ENCODE results near the gene MTAP. TPM values are rescaled to one million over a fixed set of nuclear protein-coding genes. Genes with fewer than 3 reads are reported as not detected.

MTAP gene
- total RNA-seq, 4 donors from 2014 or later, result 13.3 to 40.3 (median 27.3) TPM

- no peak for TF ChIP-seq CTCF (IDR thresholded peaks at IDR 0.05)
- TF ChIP-seq POLR2A (IDR thresholded peaks at IDR 0.05), result peak in 1 of 2 donors; percentile 15
- Histone ChIP-seq H3K9me3 (no peaks in the 10 kb centered on the region), H3K4me3 (no peak overlapping the region), H3K27me3 (no peaks in the 10 kb centered on the region), H3K27ac (peak overlapping the region in 2 of 4 donors; percentile 35 to 66), H3K4me1 (peaks cover 0 to 19% (median 0%) of the 10 kb centered on the region in 4 donors), H3K36me3 (peaks cover 0 to 13% (median 0%) of the 10 kb centered on the region in 3 donors)
- peak in 1 of 3 donors; percentile 65 for DNase-seq
Measured at GRCh38 chr9:21853414-21853813, 51.0 kb downstream of the MTAP start.

- H3K9me3 ChIP-seq, result no peaks in the 10 kb centered on the region
- no peak overlapping the region for H3K4me3 ChIP-seq
- no peak for DNase-seq
- peaks cover 0 to 19% (median 0%) of the 10 kb centered on the region in 4 donors for H3K4me1 ChIP-seq
- peaks cover 0 to 19% (median 0%) of the 10 kb centered on the region in 3 donors for H3K36me3 ChIP-seq
- TF ChIP-seq CTCF (IDR thresholded peaks at IDR 0.05), result no peak
- TF ChIP-seq POLR2A (IDR thresholded peaks at IDR 0.05), result no peak
- peak overlapping the region in 2 of 4 donors; percentile 36 to 62 for H3K27ac ChIP-seq
- no peaks in the 10 kb centered on the region for H3K27me3 ChIP-seq
Measured at GRCh38 chr9:21854119-21854518, 51.7 kb downstream of the MTAP start.

GRCh38 chr9:21854594-21854993 is 52.2 kb downstream of the MTAP start:
- Histone ChIP-seq H3K4me3 (no peak overlapping the region), H3K36me3 (peaks cover 0 to 23% (median 0%) of the 10 kb centered on the region in 3 donors), H3K27me3 (no peaks in the 10 kb centered on the region), H3K4me1 (peaks cover 0 to 19% (median 0%) of the 10 kb centered on the region in 4 donors), H3K27ac (peak overlapping the region in 2 of 4 donors; percentile 36 to 62), H3K9me3 (no peaks in the 10 kb centered on the region)
- DNase-seq, result peak in 2 of 3 donors; percentile 67 to 89
- no peak for TF ChIP-seq POLR2A (IDR thresholded peaks at IDR 0.05)
- no peak for TF ChIP-seq CTCF (IDR thresholded peaks at IDR 0.05)

- peaks cover 0 to 37% (median 0%) of the 10 kb centered on the region in 3 donors for H3K36me3 ChIP-seq
- TF ChIP-seq CTCF (IDR thresholded peaks at IDR 0.05) (no peak), POLR2A (IDR thresholded peaks at IDR 0.05) (no peak)
- H3K4me1 ChIP-seq, result peaks cover 0 to 19% (median 0%) of the 10 kb centered on the region in 4 donors
- no peaks in the 10 kb centered on the region for H3K27me3 ChIP-seq
- DNase-seq, result no peak
- no peak overlapping the region for H3K4me3 ChIP-seq
- H3K9me3 ChIP-seq, result no peaks in the 10 kb centered on the region
- H3K27ac ChIP-seq, result no peak overlapping the region
Measured at GRCh38 chr9:21856301-21857094, 54.1 kb downstream of the MTAP start.

GRCh38 chr9:21862871-21863270 is 60.4 kb downstream of the MTAP start:
- no peak for DNase-seq
- no peak for TF ChIP-seq CTCF (IDR thresholded peaks at IDR 0.05)
- no peak for TF ChIP-seq POLR2A (IDR thresholded peaks at IDR 0.05)
- Histone ChIP-seq H3K4me3 (no peak overlapping the region), H3K9me3 (no peaks in the 10 kb centered on the region), H3K27ac (no peak overlapping the region), H3K27me3 (no peaks in the 10 kb centered on the region), H3K36me3 (peaks cover 0 to 37% (median 0%) of the 10 kb centered on the region in 3 donors), H3K4me1 (no peaks in the 10 kb centered on the region)
